Endothelial cell of umbilical vein (primary cell): ENCODE measurements around the gene SNAI3. TPM values are rescaled to one million over a fixed set of nuclear protein-coding genes. Genes with fewer than 3 reads are reported as not detected.

ENCODE experiments used
- BruUV-seq: library from RNA; stranded (reverse); fragments of 400-500 nt; replicated peaks from 2 replicates; lab custom pipeline; 2021; lab: Mats Ljungman, UMichigan
- CTCF ChIA-PET: fragments of 300-600, 350-600 bp; sonication (Branson Sonifier 250); formaldehyde crosslinking; loops from one replicate; lab custom pipeline; 2021; ENCODE audit warnings: antibody characterized with exemption, inconsistent platforms; lab: Charles Lee
- POLR2A ChIA-PET: fragments of 300-600, 350-600 bp; sonication (Branson Sonifier 250); formaldehyde crosslinking; loops from one replicate; lab custom pipeline; 2021; ENCODE audit warnings: antibody characterized with exemption, inconsistent platforms; lab: Charles Lee
- DNase-seq: peaks from one replicate; pipeline ENCODE4 v3.0.0-alpha.2; 2011; ENCODE audit warnings: low read depth, low spot score
- FAIRE-seq: peaks from 2 replicates; lab custom pipeline; 2011; peaks lifted over from hg19 to GRCh38; lab: Jason Lieb, UNC
- H2AFZ ChIP-seq: 2 replicates; pipeline ENCODE4 v1.6.0; 2012; ENCODE audit warnings: low read depth, low read length, control low read depth, inconsistent platforms
- H3K27ac ChIP-seq: 2 replicates; pipeline ENCODE4 v1.5.1; 2011; ENCODE audit warnings: low read depth, mild to moderate bottlenecking, control low read depth, low read length, moderate library complexity; ENCODE audit not compliant: insufficient read depth
- H3K27me3 ChIP-seq, 2 experiments: 2 replicates each; pipeline versions ENCODE4 v1.6.0 to v1.6.1; 2011; ENCODE audit warnings: low read length in 2 of 2, mixed read lengths in 1 of 2; ENCODE audit not compliant: control insufficient read depth in 2 of 2, insufficient read depth in 2 of 2
- H3K36me3 ChIP-seq, 2 experiments: 2 replicates in 1 of 2; 3 replicates in 1 of 2; pipeline ENCODE4 v1.5.1; 2011; ENCODE audit warnings: low read length in 2 of 2, mild to moderate bottlenecking in 1 of 2, moderate library complexity in 1 of 2; ENCODE audit not compliant: control insufficient read depth in 2 of 2, insufficient read depth in 2 of 2; ENCODE audit errors: extremely low read depth in 1 of 2
- H3K4me1 ChIP-seq: 3 replicates; pipeline ENCODE4 v1.5.1; 2011; ENCODE audit warnings: mild to moderate bottlenecking, low read length; ENCODE audit not compliant: control insufficient read depth, insufficient read depth; ENCODE audit errors: extremely low read depth
- H3K4me2 ChIP-seq: 2 replicates; pipeline ENCODE4 v1.6.1; 2011; ENCODE audit warnings: low read length, control low read depth, mixed read lengths; ENCODE audit not compliant: insufficient read depth
- H3K4me3 ChIP-seq, 3 experiments: fragments of 200-600 bp in 1 of 3; sonication (generic), shearing (Covaris generic) in 1 of 3; replicated peaks in 1 of 3; 2 replicates each; pipeline ENCODE4 v1.5.1; 2011 to 2016; ENCODE audit warnings: control low read depth in 3 of 3, low read length in 3 of 3, mild to moderate bottlenecking in 2 of 3, inconsistent platforms in 1 of 3, low read depth in 1 of 3, moderate library complexity in 1 of 3; ENCODE audit not compliant: insufficient read depth in 1 of 3
- H3K79me2 ChIP-seq: 2 replicates; pipeline ENCODE4 v1.6.0; 2012; ENCODE audit warnings: low read length, inconsistent platforms; ENCODE audit not compliant: control insufficient read depth, insufficient read depth
- H3K9ac ChIP-seq: replicated peaks from 2 replicates; pipeline ENCODE3; 2011; ENCODE audit warnings: low read length, control low read depth; ENCODE audit not compliant: insufficient read depth; ENCODE audit errors: extremely low read depth
- H3K9me1 ChIP-seq: replicated peaks from 3 replicates; pipeline ENCODE4 v1.6.0; 2011; ENCODE audit warnings: mild to moderate bottlenecking, low read length; ENCODE audit not compliant: control insufficient read depth, insufficient read depth; ENCODE audit errors: extremely low read depth
- H3K9me3 ChIP-seq: replicated peaks from 2 replicates; pipeline ENCODE4 v1.5.1; 2012; ENCODE audit warnings: low read length, inconsistent platforms; ENCODE audit not compliant: control insufficient read depth, insufficient read depth
- H4K20me1 ChIP-seq: replicated peaks from 2 replicates; pipeline ENCODE3; 2011; ENCODE audit warnings: mild to moderate bottlenecking, low read length; ENCODE audit not compliant: control insufficient read depth, insufficient read depth; ENCODE audit errors: extremely low read depth
- EZH2 ChIP-seq: IDR thresholded peaks from 2 replicates; pipeline ENCODE4 v1.6.1; 2012; ENCODE audit warnings: borderline replicate concordance, low read depth, mild to moderate bottlenecking, moderate library complexity, low read length, inconsistent platforms; ENCODE audit not compliant: severe bottlenecking
- FOS ChIP-seq: IDR thresholded peaks from 2 replicates; pipeline ENCODE4 v1.6.1; 2011; ENCODE audit warnings: mild to moderate bottlenecking, low read length, moderate library complexity, borderline replicate concordance; ENCODE audit not compliant: insufficient read depth
- GATA2 ChIP-seq: IDR thresholded peaks from 2 replicates; pipeline ENCODE4 v1.7.0; 2011; ENCODE audit warnings: low read depth, mild to moderate bottlenecking, moderate library complexity, mixed read lengths, low read length; ENCODE audit not compliant: insufficient read length, insufficient read depth
- JUN ChIP-seq: IDR thresholded peaks from 2 replicates; pipeline ENCODE4 v1.6.1; 2011; ENCODE audit warnings: borderline replicate concordance, low read depth; ENCODE audit not compliant: insufficient read length, insufficient read depth
- MYC ChIP-seq: IDR thresholded peaks from one replicate; pipeline ENCODE4 v1.6.1; 2011; ENCODE audit warnings: mild to moderate bottlenecking, low read depth, low read length
- POLR2A ChIP-seq: IDR thresholded peaks from 2 replicates; pipeline ENCODE4 v1.6.1; 2012; ENCODE audit warnings: low read depth, mild to moderate bottlenecking, control low read depth, low read length
- POLR2AphosphoS5 ChIP-seq: IDR thresholded peaks from 2 replicates; pipeline ENCODE4 v1.6.1; 2012; ENCODE audit warnings: low read depth, mild to moderate bottlenecking, control low read depth, low read length, moderate library complexity; ENCODE audit not compliant: insufficient read depth
- dilution Hi-C: fragments of 300-500 bp; cut with MboI; formaldehyde crosslinking; loops from one replicate; pipeline ENCODE4 v1.15.0; 2019; ENCODE audit warnings: low sequenced_read_pairs; ENCODE audit not compliant: extremely low pct_ligation_motif_present
- intact Hi-C: fragments of 100-400 bp; cut with micrococcal nuclease; formaldehyde crosslinking; loops from one replicate; pipeline ENCODE4 v1.10.0; 2022
- polyA plus RNA-seq, 4 experiments: library from polyadenylated mRNA; depleted of rRNA in 3 of 4; stranded (reverse) in 3 of 4; unstranded in 1 of 4; fragments of >200 nt; gene quantifications; 2 replicates each; pipeline versions ENCODE4 v1.2.1 to v1.2.3, GENCODE V29; 2011 to 2012; ENCODE audit warnings: missing spikeins in 1 of 4
- total RNA-seq: library from RNA; stranded (reverse); gene quantifications from 2 replicates; pipeline ENCODE4 v1.2.3, GENCODE V29; 2021
- TF ChIP-seq, protein P1 (sequence below), 2 donors: IDR thresholded peaks; 1 replicate in 1 of 2; 2 replicates in 1 of 2; pipeline ENCODE4 v1.5.1; 2011; ENCODE audit warnings: low read length in 2 of 2, mild to moderate bottlenecking in 2 of 2, moderate library complexity in 2 of 2, control low read depth in 1 of 2, inconsistent platforms in 1 of 2, low read depth in 1 of 2; ENCODE audit not compliant: insufficient read depth in 1 of 2; ENCODE audit errors: extremely low read depth in 1 of 2
- TF ChIP-seq, protein P2 (sequence below): IDR thresholded peaks from 2 replicates; pipeline ENCODE4 v1.6.1; 2011; ENCODE audit not compliant: insufficient read depth, insufficient read length

Gene SNAI3
- total and polyA plus RNA-seq, 2 donors (not counting 3 experiments of a cell fraction or from before 2014, with no cell fraction given) = 0.30 to 0.31 TPM

DNA sequence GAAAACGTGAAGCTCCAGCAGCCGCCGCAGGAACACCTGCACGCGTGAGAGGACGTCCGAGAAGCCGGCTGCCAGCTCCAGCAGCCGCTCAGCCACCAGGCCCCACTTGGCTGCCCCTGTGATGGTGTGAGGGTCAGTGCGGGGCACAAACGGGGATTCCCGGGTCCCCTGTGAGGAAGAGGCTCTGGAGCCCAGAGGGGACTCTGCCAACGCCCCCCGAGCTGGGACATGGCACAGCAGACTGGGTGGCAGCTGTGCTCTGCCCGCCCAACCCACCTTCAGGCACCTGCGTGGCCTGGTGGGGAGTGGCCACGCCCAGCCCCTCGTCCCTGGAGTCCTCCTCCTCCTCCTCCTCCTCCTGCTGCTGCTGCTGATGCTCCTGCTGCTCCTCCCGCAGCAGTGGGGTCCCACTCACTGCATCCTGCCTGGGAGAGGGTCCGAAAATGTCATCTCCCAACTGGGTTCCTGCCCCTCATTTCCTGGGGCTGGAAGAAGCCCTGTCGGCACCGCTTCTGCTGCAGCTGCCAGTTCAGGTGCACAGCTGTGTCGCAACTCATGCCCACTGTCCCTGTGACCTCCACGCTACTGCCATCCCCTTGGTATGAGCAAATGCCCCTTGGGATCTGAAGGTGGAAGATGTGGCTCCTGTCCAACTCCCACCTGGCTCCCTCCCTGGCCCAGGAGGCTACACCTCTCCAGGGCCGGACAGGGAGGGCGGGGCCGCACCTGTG lies 47.5 kb upstream of the SNAI3 start:
- FAIRE-seq = no peak
- CTCF ChIA-PET = interaction anchor here (0.9 to 7.3 kb wide), 4 partner anchors 47 to 51 kb away, joined by 3 to 165 read pairs (median 4); partner anchors contain the start of gene PIEZO1
- POLR2A ChIA-PET = no interaction called here
- H3K4me2 ChIP-seq = no peak overlapping the region
- H3K4me3 ChIP-seq = no peak overlapping the region
- H3K9ac ChIP-seq = no peak overlapping the region
- intact Hi-C loops (no loop called here), dilution Hi-C loops (no loop called here)
- peaks cover 7 to 61% of the 10 kb centered on the region in 2 experiments for H3K36me3 ChIP-seq
- no peak overlapping the region for H2AFZ ChIP-seq
- TF ChIP-seq POLR2A (no peak), FOS (no peak)
- TF ChIP-seq, protein P1, sequence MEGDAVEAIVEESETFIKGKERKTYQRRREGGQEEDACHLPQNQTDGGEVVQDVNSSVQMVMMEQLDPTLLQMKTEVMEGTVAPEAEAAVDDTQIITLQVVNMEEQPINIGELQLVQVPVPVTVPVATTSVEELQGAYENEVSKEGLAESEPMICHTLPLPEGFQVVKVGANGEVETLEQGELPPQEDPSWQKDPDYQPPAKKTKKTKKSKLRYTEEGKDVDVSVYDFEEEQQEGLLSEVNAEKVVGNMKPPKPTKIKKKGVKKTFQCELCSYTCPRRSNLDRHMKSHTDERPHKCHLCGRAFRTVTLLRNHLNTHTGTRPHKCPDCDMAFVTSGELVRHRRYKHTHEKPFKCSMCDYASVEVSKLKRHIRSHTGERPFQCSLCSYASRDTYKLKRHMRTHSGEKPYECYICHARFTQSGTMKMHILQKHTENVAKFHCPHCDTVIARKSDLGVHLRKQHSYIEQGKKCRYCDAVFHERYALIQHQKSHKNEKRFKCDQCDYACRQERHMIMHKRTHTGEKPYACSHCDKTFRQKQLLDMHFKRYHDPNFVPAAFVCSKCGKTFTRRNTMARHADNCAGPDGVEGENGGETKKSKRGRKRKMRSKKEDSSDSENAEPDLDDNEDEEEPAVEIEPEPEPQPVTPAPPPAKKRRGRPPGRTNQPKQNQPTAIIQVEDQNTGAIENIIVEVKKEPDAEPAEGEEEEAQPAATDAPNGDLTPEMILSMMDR (IDR thresholded peaks at IDR 0.05; ENCODE audit: extremely low read depth in 1 of 2, insufficient read depth in 1 of 2, low read depth in 1 of 2, low read length in 2 of 2) = no peak
- H4K20me1 ChIP-seq = no peaks in the 10 kb centered on the region
- H3K9me3 ChIP-seq = no peaks in the 10 kb centered on the region
- H3K9me1 ChIP-seq = no peaks in the 10 kb centered on the region
- no peak overlapping the region for H3K27ac ChIP-seq
- no TSS peak for BruUV-seq
- peaks cover 2% of the 10 kb centered on the region for H3K79me2 ChIP-seq
- no peaks in the 10 kb centered on the region for H3K4me1 ChIP-seq
- no peak for DNase-seq
- no peaks in the 10 kb centered on the region for H3K27me3 ChIP-seq

DNA sequence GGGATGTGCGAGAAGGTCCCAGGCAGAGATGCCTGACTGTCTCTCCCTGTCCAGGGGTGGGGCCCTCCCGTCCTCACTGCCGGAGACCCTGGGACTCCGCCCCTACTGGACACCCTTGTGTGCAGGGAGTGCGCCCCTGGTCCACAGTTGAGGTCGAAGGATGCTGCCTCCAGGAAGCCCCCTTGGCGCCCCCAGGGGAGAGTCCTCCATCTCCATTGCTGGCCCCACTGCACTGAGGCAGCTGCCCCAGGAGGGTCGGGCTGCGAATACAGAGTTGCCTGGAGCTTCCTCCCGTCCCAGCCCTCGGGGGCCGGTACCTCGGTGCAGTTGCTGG lies 46.6 kb upstream of the SNAI3 start:
- DNase-seq (no peak), FAIRE-seq (no peak)
- no peaks in the 10 kb centered on the region for H4K20me1 ChIP-seq
- TF ChIP-seq POLR2AphosphoS5 = no peak
- TF ChIP-seq JUN = no peak
- no peak for TF ChIP-seq MYC
- TF ChIP-seq, protein P2, sequence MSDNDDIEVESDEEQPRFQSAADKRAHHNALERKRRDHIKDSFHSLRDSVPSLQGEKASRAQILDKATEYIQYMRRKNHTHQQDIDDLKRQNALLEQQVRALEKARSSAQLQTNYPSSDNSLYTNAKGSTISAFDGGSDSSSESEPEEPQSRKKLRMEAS = no peak
- TF ChIP-seq FOS = no peak
- TF ChIP-seq, protein P1 (IDR thresholded peaks at IDR 0.05; ENCODE audit: extremely low read depth in 1 of 2, insufficient read depth in 1 of 2, low read depth in 1 of 2, low read length in 2 of 2) = no peak
- TF ChIP-seq GATA2 = no peak
- TF ChIP-seq EZH2 = no peak
- TF ChIP-seq POLR2A = no peak
- BruUV-seq = no TSS peak
- no peak overlapping the region for H3K9ac ChIP-seq
- H3K9me1 ChIP-seq = no peaks in the 10 kb centered on the region
- no peak overlapping the region for H3K27ac ChIP-seq
- ChIA-PET POLR2A (no interaction called here), CTCF (interaction anchor here (0.9 to 1.5 kb wide), 3 partner anchors 48 to 52 kb away, joined by 3 to 4 read pairs (median 3); partner anchors contain the start of gene PIEZO1)
- dilution Hi-C loops = no loop called here
- no peak overlapping the region for H3K4me2 ChIP-seq
- H3K4me3 ChIP-seq = no peak overlapping the region
- intact Hi-C loops = no loop called here
- H3K9me3 ChIP-seq = no peaks in the 10 kb centered on the region
- H3K4me1 ChIP-seq = no peaks in the 10 kb centered on the region
- no peak overlapping the region for H2AFZ ChIP-seq
- peaks cover 2% of the 10 kb centered on the region for H3K79me2 ChIP-seq
- H3K27me3 ChIP-seq = no peaks in the 10 kb centered on the region
- peaks cover 7 to 56% of the 10 kb centered on the region in 2 experiments for H3K36me3 ChIP-seq
